OCI-LY7 (cell line): ENCODE results near the gene AARS2. TPM values are rescaled to one million over a fixed set of nuclear protein-coding genes. Genes with fewer than 3 reads are reported as not detected.

Source experiments
- BruUV-seq: library from RNA; stranded (reverse); fragments of 400-500 nt; replicated peaks from 2 replicates; lab custom pipeline; 2021; lab: Mats Ljungman, UMichigan
- CTCF ChIA-PET: fragments of 300-600 bp; sonication (Branson Sonifier 250); formaldehyde crosslinking; loops from one replicate; lab custom pipeline; 2022; ENCODE audit warnings: antibody characterized with exemption; ENCODE audit not compliant: unreplicated experiment; lab: Charles Lee
- POLR2A ChIA-PET: fragments of 300-600 bp; sonication (Branson Sonifier 250); formaldehyde crosslinking; loops from one replicate; lab custom pipeline; 2022; ENCODE audit warnings: antibody characterized with exemption; lab: Charles Lee
- DNase-seq: peaks from one replicate; pipeline ENCODE4 v3.0.0-alpha.2; 2015; ENCODE audit warnings: low spot score
- H2AFZ ChIP-seq: fragments of 200-600 bp; sonication (generic), shearing (Covaris generic); 2 replicates; pipeline ENCODE4 v1.6.1; 2014; ENCODE audit warnings: mild to moderate bottlenecking, antibody characterized with exemption, low read length, moderate library complexity
- H3K27ac ChIP-seq: fragments of 200-600 bp; sonication (generic); 2 replicates; pipeline ENCODE4 v1.5.1; 2014; ENCODE audit warnings: mixed run types, low read depth, mild to moderate bottlenecking, moderate library complexity, low read length, inconsistent platforms; ENCODE audit not compliant: poor library complexity, severe bottlenecking
- H3K36me3 ChIP-seq: fragments of 200-600 bp; sonication (generic); 2 replicates; pipeline ENCODE4 v1.6.1; 2014; ENCODE audit warnings: mild to moderate bottlenecking, antibody characterized with exemption, low read length, moderate library complexity, mixed read lengths; ENCODE audit not compliant: insufficient read depth
- H3K4me1 ChIP-seq: fragments of 200-600 bp; sonication (generic); 2 replicates; pipeline ENCODE4 v1.5.1; 2014; ENCODE audit warnings: mild to moderate bottlenecking, low read length; ENCODE audit not compliant: insufficient read depth, poor library complexity, severe bottlenecking
- H3K4me2 ChIP-seq: fragments of 200-600 bp; sonication (generic); 2 replicates; pipeline ENCODE4 v1.6.1; 2014; ENCODE audit warnings: mild to moderate bottlenecking, low read length
- H3K4me3 ChIP-seq: fragments of 200-600 bp; sonication (generic); 2 replicates; pipeline ENCODE4 v1.5.1; 2014; ENCODE audit warnings: mild to moderate bottlenecking, low read depth, low read length; ENCODE audit not compliant: poor library complexity, severe bottlenecking
- H3K79me2 ChIP-seq: fragments of 200-600 bp; sonication (generic); 2 replicates; pipeline ENCODE4 v1.6.1; 2016; ENCODE audit warnings: low read depth, mild to moderate bottlenecking, low read length, moderate library complexity, mixed read lengths; ENCODE audit not compliant: insufficient read depth
- H3K9me2 ChIP-seq: fragments of 200-600 bp; sonication (generic); 2 replicates; pipeline ENCODE4 v1.6.1; 2016; ENCODE audit warnings: mild to moderate bottlenecking, low read length, mixed read lengths; ENCODE audit not compliant: insufficient read depth
- H3K9me3 ChIP-seq: fragments of 200-600 bp; sonication (generic); 2 replicates; pipeline ENCODE4 v1.6.1; 2014; ENCODE audit warnings: mild to moderate bottlenecking, mixed run types, low read length, mixed read lengths
- H4K20me1 ChIP-seq: fragments of 200-600 bp; sonication (generic); 2 replicates; pipeline ENCODE4 v1.6.1; 2014; ENCODE audit warnings: mild to moderate bottlenecking, antibody characterized with exemption, low read length, moderate library complexity, mixed read lengths; ENCODE audit not compliant: insufficient read depth
- CTCF ChIP-seq: fragments of 200-600 bp; sonication (generic); conservative IDR thresholded peaks from 2 replicates; pipeline ENCODE4 v1.5.1; 2014; ENCODE audit warnings: mild to moderate bottlenecking, antibody characterized with exemption, low read length, moderate library complexity, mixed read lengths
- EZH2phosphoT487 ChIP-seq: fragments of 200-600 bp; sonication (generic); IDR thresholded peaks from 2 replicates; pipeline ENCODE4 v1.6.1; 2018; ENCODE audit warnings: low read depth, borderline replicate concordance, mild to moderate bottlenecking, mixed run types, antibody characterized with exemption, low read length, moderate library complexity, mixed read lengths
- intact Hi-C: fragments of 100-400 bp; cut with micrococcal nuclease; formaldehyde crosslinking; loops from one replicate; pipeline ENCODE4 v1.10.0; 2022; ENCODE audit not compliant: unreplicated experiment
- total RNA-seq, 2 experiments: library from RNA; depleted of rRNA in 1 of 2; stranded (reverse); fragments of >200 nt in 1 of 2; shearing (Covaris generic) in 1 of 2; gene quantifications; 2 replicates each; pipeline ENCODE4 v1.2.3, GENCODE V29; 2014 to 2022

AARS2 gene
- total RNA-seq, 2 experiments from 2014 or later, result 20.7 to 22.0 TPM

GRCh38 chr6:44333942-44334341, 20.8 kb upstream of the AARS2 start:
- no TSS peak for BruUV-seq
- Histone ChIP-seq H3K9me2 (no peaks in the 10 kb centered on the region), H3K4me3 (no peak overlapping the region), H3K36me3 (no peaks in the 10 kb centered on the region), H2AFZ (no peak overlapping the region), H3K79me2 (no peaks in the 10 kb centered on the region), H4K20me1 (no peaks in the 10 kb centered on the region), H3K9me3 (no peaks in the 10 kb centered on the region), H3K4me1 (no peaks in the 10 kb centered on the region), H3K27ac (no peak overlapping the region), H3K4me2 (no peak overlapping the region)
- CTCF ChIA-PET, result no interaction called here
- POLR2A ChIA-PET, result interaction anchor here (0.6 kb wide), 1 partner anchor 694 kb away, joined by 3 read pairs; no protein-coding TSS in a partner anchor
- TF ChIP-seq EZH2phosphoT487 (no peak), CTCF (no peak)
- intact Hi-C loops, result no loop called here
- no peak for DNase-seq

GRCh38 chr6:44333273-44333919, 20.2 kb upstream of the AARS2 start:
- BruUV-seq, result no TSS peak

More at GRCh38 chr6:44333273-44333919, 20.2 kb upstream of the AARS2 start:
- no peak overlapping the region for H3K4me3 ChIP-seq
- no peak overlapping the region for H3K27ac ChIP-seq
- H3K79me2 ChIP-seq, result no peaks in the 10 kb centered on the region
- H3K9me3 ChIP-seq, result no peaks in the 10 kb centered on the region
- H4K20me1 ChIP-seq, result no peaks in the 10 kb centered on the region
- ChIA-PET POLR2A (interaction anchor here (1.0 kb wide), 1 partner anchor 24 kb away, joined by 3 read pairs; no protein-coding TSS in a partner anchor), CTCF (no interaction called here)
- intact Hi-C loops, result no loop called here
- H3K36me3 ChIP-seq, result no peaks in the 10 kb centered on the region
- H2AFZ ChIP-seq, result no peak overlapping the region
- no peaks in the 10 kb centered on the region for H3K9me2 ChIP-seq
- no peak overlapping the region for H3K4me2 ChIP-seq
- no peak for DNase-seq
- no peaks in the 10 kb centered on the region for H3K4me1 ChIP-seq
- TF ChIP-seq EZH2phosphoT487, result no peak
- TF ChIP-seq CTCF, result no peak
